SK-N-SH (cell line): ENCODE results near the gene MMP21. TPM values are rescaled to one million over a fixed set of nuclear protein-coding genes. Genes with fewer than 3 reads are reported as not detected.

ENCODE experiments used
- CTCF ChIA-PET: fragments of 300-600, 350-600 bp; formaldehyde crosslinking; extraction: SDS; loops from one replicate; lab custom pipeline; 2021; lab: Yijun Ruan, JAX
- POLR2A ChIA-PET: fragments of 350-600 bp; sonication (Branson Sonifier 250); formaldehyde crosslinking; extraction: SDS; loops from one replicate; lab custom pipeline; 2020; ENCODE audit warnings: antibody characterized with exemption, inconsistent platforms; lab: Yijun Ruan, JAX
- DNase-seq: peaks from one replicate; pipeline ENCODE4 v3.0.0; 2012
- H2AFZ ChIP-seq: fragments of 200-600 bp; sonication (generic); 2 replicates; pipeline ENCODE4 v1.8.1; 2016; ENCODE audit warnings: antibody characterized with exemption, mild to moderate bottlenecking, low read depth
- H3F3A ChIP-seq: fragments of 200-600 bp; sonication (generic); replicated peaks from 2 replicates; pipeline ENCODE3; 2016; ENCODE audit warnings: antibody characterized with exemption, mild to moderate bottlenecking; ENCODE audit not compliant: insufficient read depth
- H3K27ac ChIP-seq, 2 experiments: fragments of 200-500 bp in 1 of 2; fragments of 200-600 bp in 1 of 2; sonication (Bioruptor generic) in 1 of 2; sonication (generic), shearing (Covaris generic) in 1 of 2; 2 replicates each; pipeline versions ENCODE4 v1.5.1 to v1.6.1; 2014 to 2016; ENCODE audit warnings: low read depth in 2 of 2, inconsistent platforms in 1 of 2, low read length in 1 of 2, mild to moderate bottlenecking in 1 of 2, mixed read lengths in 1 of 2
- H3K27me3 ChIP-seq: fragments of 200-600 bp; sonication (generic), shearing (Covaris generic); 2 replicates; pipeline ENCODE4 v1.6.1; 2016; ENCODE audit warnings: mixed run types; ENCODE audit not compliant: insufficient read depth
- H3K36me3 ChIP-seq, 2 experiments: fragments of 200-500 bp in 1 of 2; fragments of 200-600 bp in 1 of 2; sonication (Bioruptor generic) in 1 of 2; sonication (generic) in 1 of 2; replicated peaks in 1 of 2; 2 replicates each; pipeline versions ENCODE3 to v1.5.1; 2014 to 2016; ENCODE audit warnings: low read length in 1 of 2, mild to moderate bottlenecking in 1 of 2; ENCODE audit not compliant: insufficient read depth in 2 of 2, control insufficient read depth in 1 of 2
- H3K4me1 ChIP-seq, 2 experiments: fragments of 200-500 bp in 1 of 2; fragments of 200-600 bp in 1 of 2; sonication (Bioruptor generic) in 1 of 2; sonication (generic), shearing (Covaris generic) in 1 of 2; 2 replicates each; pipeline versions ENCODE4 v1.5.1 to v1.6.1; 2014 to 2016; ENCODE audit warnings: low read depth in 1 of 2, low read length in 1 of 2, mixed run types in 1 of 2; ENCODE audit not compliant: insufficient read depth in 2 of 2, control insufficient read depth in 1 of 2
- H3K4me2 ChIP-seq: fragments of 200-600 bp; sonication (generic), shearing (Covaris generic); 2 replicates; pipeline ENCODE4 v1.6.1; 2017; ENCODE audit warnings: mixed run types
- H3K4me3 ChIP-seq, 2 experiments: fragments of 200-500 bp in 1 of 2; fragments of 200-600 bp in 1 of 2; sonication (Bioruptor generic) in 1 of 2; sonication (generic), shearing (Covaris generic) in 1 of 2; 2 replicates each; pipeline versions ENCODE4 v1.5.1 to v1.8.1; 2014 to 2016; ENCODE audit warnings: low read depth in 2 of 2, inconsistent platforms in 1 of 2, low read length in 1 of 2, mild to moderate bottlenecking in 1 of 2, mixed read lengths in 1 of 2, moderate library complexity in 1 of 2
- H3K79me2 ChIP-seq: fragments of 200-600 bp; sonication (generic); 2 replicates; pipeline ENCODE4 v1.8.1; 2017; ENCODE audit warnings: mild to moderate bottlenecking; ENCODE audit not compliant: insufficient read depth
- H3K9ac ChIP-seq: fragments of 200-600 bp; sonication (generic); 2 replicates; pipeline ENCODE4 v1.6.1; 2017; ENCODE audit warnings: mixed run types
- H3K9me2 ChIP-seq: fragments of 200-600 bp; sonication (generic); 2 replicates; pipeline ENCODE4 v1.6.1; 2017; ENCODE audit warnings: mixed run types
- H3K9me3 ChIP-seq: fragments of 200-600 bp; sonication (generic); 2 replicates; pipeline ENCODE4 v1.6.1; 2017; ENCODE audit warnings: mixed run types, mild to moderate bottlenecking, moderate library complexity
- H4K20me1 ChIP-seq: fragments of 200-600 bp; sonication (generic); 2 replicates; pipeline ENCODE4 v1.6.1; 2017; ENCODE audit warnings: mild to moderate bottlenecking, mixed run types; ENCODE audit not compliant: insufficient read depth
- CHD2 ChIP-seq: fragments of 150-350 bp; IDR thresholded peaks from 2 replicates; pipeline ENCODE4 v1.6.1; 2018; ENCODE audit warnings: low read length; ENCODE audit not compliant: partially characterized antibody
- CTCF ChIP-seq: fragments of 200-600 bp; sonication (generic); IDR thresholded peaks from 2 replicates; pipeline ENCODE4 v1.6.1; 2017; ENCODE audit warnings: antibody characterized with exemption, mild to moderate bottlenecking, moderate library complexity
- ELF1 ChIP-seq: IDR thresholded peaks from 2 replicates; pipeline ENCODE4 v1.4.0; 2012
- FOXM1 ChIP-seq: IDR thresholded peaks from 2 replicates; pipeline ENCODE4 v1.4.0; 2012; ENCODE audit warnings: low read depth, mild to moderate bottlenecking
- GABPA ChIP-seq: IDR thresholded peaks from 2 replicates; pipeline ENCODE4 v1.4.0; 2012; ENCODE audit warnings: low read depth, mild to moderate bottlenecking
- MXI1 ChIP-seq: IDR thresholded peaks from 2 replicates; pipeline ENCODE4 v1.6.1; 2012; ENCODE audit warnings: mild to moderate bottlenecking, low read depth, low read length, improper control_type of control experiment
- NRF1 ChIP-seq: IDR thresholded peaks from 2 replicates; pipeline ENCODE4 v1.6.1; 2012; ENCODE audit warnings: low read depth, mild to moderate bottlenecking, low read length
- RAD21 ChIP-seq: IDR thresholded peaks from 2 replicates; pipeline ENCODE4 v1.6.1; 2012; ENCODE audit warnings: mild to moderate bottlenecking, low read length
- RCOR1 ChIP-seq: fragments of 150-350 bp; IDR thresholded peaks from 2 replicates; pipeline ENCODE4 v1.6.1; 2017; ENCODE audit warnings: antibody characterized with exemption, low read length
- RXRA ChIP-seq: IDR thresholded peaks from 2 replicates; pipeline ENCODE4 v1.4.0; 2012; ENCODE audit warnings: low read depth, mild to moderate bottlenecking, borderline replicate concordance
- SIN3A ChIP-seq: IDR thresholded peaks from 2 replicates; pipeline ENCODE4 v1.6.1; 2012; ENCODE audit warnings: low read depth, mild to moderate bottlenecking, low read length, moderate library complexity, borderline replicate concordance
- SMC3 ChIP-seq: IDR thresholded peaks from 2 replicates; pipeline ENCODE4 v1.6.1; 2012; ENCODE audit warnings: low read depth, low read length, improper control_type of control experiment
- TAF1 ChIP-seq: IDR thresholded peaks from 2 replicates; pipeline ENCODE4 v1.6.1; 2012; ENCODE audit warnings: low read depth, mild to moderate bottlenecking, low read length, moderate library complexity, borderline replicate concordance
- TCF12 ChIP-seq: IDR thresholded peaks from 2 replicates; pipeline ENCODE4 v1.4.0; 2012
- TEAD4 ChIP-seq: IDR thresholded peaks from 2 replicates; pipeline ENCODE4 v1.4.0; 2012; ENCODE audit warnings: mild to moderate bottlenecking, borderline replicate concordance; ENCODE audit not compliant: insufficient read depth
- WGBS: methylation state at CpG from one replicate; pipeline ENCODE4 v1.1.6; 2017; ENCODE audit warnings: low lambda C conversion rate; 5-methylcytosine and 5-hydroxymethylcytosine counted together
- polyA plus RNA-seq, 3 experiments: library from polyadenylated mRNA; depleted of rRNA; stranded (reverse); fragments of >200 nt; gene quantifications; 2 replicates each; pipeline ENCODE4 v1.2.3, GENCODE V29; 2012
- TF ChIP-seq, protein P1 (sequence below): IDR thresholded peaks from 2 replicates; pipeline ENCODE4 v1.4.0; 2012; ENCODE audit warnings: low read depth, borderline replicate concordance

Gene MMP21
- polyA plus RNA-seq, 1 of the 3 experiments (the other 2 are of a cell fraction) = 0.02 TPM

DNA sequence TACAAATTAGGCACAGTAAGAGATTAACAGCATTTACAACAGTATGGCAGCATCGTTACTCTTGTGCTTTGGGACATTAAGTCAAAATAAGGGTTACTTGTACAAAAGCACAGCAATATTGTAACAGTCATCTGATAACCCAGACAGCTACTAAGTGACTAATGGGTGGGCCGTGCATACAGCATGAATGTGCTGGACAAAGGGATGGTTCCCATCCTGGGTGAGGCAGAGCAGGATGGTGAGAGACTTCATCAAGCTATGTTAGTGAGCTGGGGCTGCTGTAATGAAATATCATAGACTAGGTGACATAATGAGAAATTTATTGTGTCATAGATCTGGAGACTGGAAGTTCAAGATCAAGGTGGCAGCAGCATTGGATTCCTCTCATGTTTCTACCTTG is 30.7 kb downstream of the MMP21 start:
- H2AFZ ChIP-seq = no peak overlapping the region
- H3K9ac ChIP-seq = no peak overlapping the region
- H3K4me2 ChIP-seq = no peak overlapping the region
- H3K9me3 ChIP-seq = no peaks in the 10 kb centered on the region
- no peaks in the 10 kb centered on the region for H3K79me2 ChIP-seq
- H3K27me3 ChIP-seq = no peaks in the 10 kb centered on the region
- no peaks in the 10 kb centered on the region for H3K4me1 ChIP-seq
- H3K4me3 ChIP-seq = no peak overlapping the region
- CTCF ChIA-PET = no interaction called here
- no peaks in the 10 kb centered on the region for H4K20me1 ChIP-seq
- no peak overlapping the region for H3K27ac ChIP-seq
- DNase-seq = no peak
- 100% methylated on average over 2 of the region's 2 CpGs for WGBS
- POLR2A ChIA-PET = no interaction called here
- no peaks in the 10 kb centered on the region for H3K9me2 ChIP-seq
- no peaks in the 10 kb centered on the region for H3F3A ChIP-seq
- TF ChIP-seq FOXM1 (no peak), ELF1 (no peak), CHD2 (no peak), TAF1 (no peak), RXRA (no peak)
- peaks cover 61 to 86% of the 10 kb centered on the region in 2 experiments for H3K36me3 ChIP-seq

DNA sequence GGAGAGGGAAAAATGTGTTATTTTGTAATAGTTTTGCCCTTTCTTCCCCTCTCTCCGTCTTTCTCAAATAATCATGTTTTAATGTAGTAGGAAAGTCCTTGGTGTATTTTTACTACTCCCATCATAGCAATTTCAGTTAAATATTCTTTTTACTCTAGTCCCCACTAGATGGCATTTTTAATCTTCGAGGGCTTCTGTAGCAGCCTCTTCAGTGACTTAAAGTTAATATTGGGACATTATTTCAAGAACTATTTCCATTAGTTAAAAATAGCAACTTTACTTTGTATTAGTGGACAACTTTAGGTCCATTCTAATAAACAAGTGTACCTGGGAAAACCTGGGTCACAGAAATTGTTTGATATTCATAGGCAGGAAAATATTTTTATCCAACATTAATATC is 33.2 kb downstream of the MMP21 start:
- POLR2A ChIA-PET = no interaction called here
- no peaks in the 10 kb centered on the region for H4K20me1 ChIP-seq
- no peak overlapping the region for H3K27ac ChIP-seq
- no peak overlapping the region for H3K4me3 ChIP-seq
- no peaks in the 10 kb centered on the region for H3K9me2 ChIP-seq
- H3K9me3 ChIP-seq = no peaks in the 10 kb centered on the region
- WGBS = 80% methylated on average over 2 of the region's 2 CpGs
- CTCF ChIA-PET = no interaction called here
- H3K9ac ChIP-seq = no peak overlapping the region
- no peak overlapping the region for H3K4me2 ChIP-seq
- H2AFZ ChIP-seq = no peak overlapping the region
- H3F3A ChIP-seq = no peaks in the 10 kb centered on the region
- no peaks in the 10 kb centered on the region for H3K79me2 ChIP-seq
- no peaks in the 10 kb centered on the region for H3K4me1 ChIP-seq
- TF ChIP-seq RAD21 = peak; percentile 17; the same call in 1 of the 2 replicates
- TF ChIP-seq SIN3A = no peak
- TF ChIP-seq CTCF = peak; percentile 36
- H3K36me3 ChIP-seq = peaks cover 73 to 95% of the 10 kb centered on the region in 2 experiments
- H3K27me3 ChIP-seq = no peaks in the 10 kb centered on the region
- no peak for DNase-seq

DNA sequence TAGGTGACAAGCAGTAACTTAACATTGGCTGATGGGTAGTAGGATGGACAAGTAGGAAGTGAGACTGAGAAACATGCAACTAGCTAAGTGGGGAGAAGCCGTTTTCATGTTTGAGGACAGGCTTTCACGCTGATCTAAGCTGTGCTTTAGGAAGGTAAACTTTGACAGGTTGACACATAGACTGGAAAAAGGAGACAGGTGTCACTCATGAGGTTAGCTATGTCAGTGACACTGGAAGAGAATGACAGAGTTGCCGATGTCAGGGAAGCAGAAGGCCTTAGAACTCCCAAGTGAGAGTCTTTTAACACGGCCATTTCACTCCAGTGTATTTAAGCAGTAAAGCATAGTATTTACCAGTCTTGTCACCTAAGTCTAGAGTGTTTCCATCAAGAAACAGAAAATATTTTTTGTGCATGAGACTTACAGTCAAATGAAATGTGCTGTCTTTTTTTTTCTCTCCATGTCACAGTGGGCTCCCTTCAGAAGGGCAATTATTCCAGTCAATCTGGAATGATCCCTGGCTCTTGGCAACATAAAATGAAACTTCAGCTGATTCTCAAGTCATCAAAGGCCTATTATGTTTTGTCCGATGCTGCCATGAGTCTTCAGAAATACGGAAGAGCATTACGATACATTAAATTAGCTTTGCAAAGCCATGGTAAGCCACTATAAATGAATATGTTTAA is 35.5 kb downstream of the MMP21 start:
- Histone ChIP-seq H3K27ac (no peak overlapping the region), H3K9me3 (no peaks in the 10 kb centered on the region), H3K4me1 (no peaks in the 10 kb centered on the region), H4K20me1 (no peaks in the 10 kb centered on the region), H3K4me3 (no peak overlapping the region), H3K9ac (no peak overlapping the region), H3F3A (no peaks in the 10 kb centered on the region), H2AFZ (no peak overlapping the region), H3K79me2 (no peaks in the 10 kb centered on the region), H3K27me3 (no peaks in the 10 kb centered on the region), H3K36me3 (peaks cover 76 to 96% of the 10 kb centered on the region in 2 experiments), H3K9me2 (no peaks in the 10 kb centered on the region), H3K4me2 (no peak overlapping the region)
- ChIA-PET CTCF (interaction anchor here (0.9 to 1.0 kb wide), 2 partner anchors 9 to 11 kb away, joined by 3 to 4 read pairs; no protein-coding TSS in a partner anchor), POLR2A (no interaction called here)
- DNase-seq = no peak
- TF ChIP-seq TCF12 (no peak), TEAD4 (no peak), RCOR1 (no peak), MXI1 (no peak), GABPA (no peak), CTCF (no peak), CHD2 (no peak), SMC3 (no peak), NRF1 (no peak), RXRA (no peak)
- TF ChIP-seq, protein P1, sequence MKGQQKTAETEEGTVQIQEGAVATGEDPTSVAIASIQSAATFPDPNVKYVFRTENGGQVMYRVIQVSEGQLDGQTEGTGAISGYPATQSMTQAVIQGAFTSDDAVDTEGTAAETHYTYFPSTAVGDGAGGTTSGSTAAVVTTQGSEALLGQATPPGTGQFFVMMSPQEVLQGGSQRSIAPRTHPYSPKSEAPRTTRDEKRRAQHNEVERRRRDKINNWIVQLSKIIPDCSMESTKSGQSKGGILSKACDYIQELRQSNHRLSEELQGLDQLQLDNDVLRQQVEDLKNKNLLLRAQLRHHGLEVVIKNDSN = no peak
- 98% methylated on average over 7 of the region's 7 CpGs for WGBS
